Trophoblast cell (in vitro differentiated cells and primary cell): ENCODE results near the gene SPEG.

ENCODE experiments used
- DNase-seq, 2 donors: peaks; one replicate each; pipeline ENCODE4 v3.0.0-alpha.2; 2016
- H2AFZ ChIP-seq: 2 replicates; pipeline ENCODE4 v1.6.1; 2013; ENCODE audit warnings: low read length, moderate library complexity, mild to moderate bottlenecking; ENCODE audit not compliant: insufficient read depth, poor library complexity
- H2AK5ac ChIP-seq: 2 replicates; pipeline ENCODE4 v1.6.1; 2013; ENCODE audit warnings: mild to moderate bottlenecking, low read length
- H2BK120ac ChIP-seq: 2 replicates; pipeline ENCODE4 v1.6.1; 2013; ENCODE audit warnings: low read length, mild to moderate bottlenecking, moderate library complexity; ENCODE audit not compliant: insufficient read depth, poor library complexity
- H2BK12ac ChIP-seq: 2 replicates; pipeline ENCODE4 v1.6.1; 2013; ENCODE audit warnings: mild to moderate bottlenecking, low read length, moderate library complexity
- H2BK5ac ChIP-seq: 2 replicates; pipeline ENCODE4 v1.6.1; 2013; ENCODE audit warnings: low read length, low read depth, moderate library complexity, mild to moderate bottlenecking; ENCODE audit not compliant: poor library complexity
- H3K14ac ChIP-seq: 2 replicates; pipeline ENCODE4 v1.6.1; 2013; ENCODE audit warnings: mild to moderate bottlenecking, low read length
- H3K18ac ChIP-seq: 2 replicates; pipeline ENCODE4 v1.6.1; 2013; ENCODE audit warnings: mild to moderate bottlenecking, low read length
- H3K23ac ChIP-seq: 2 replicates; pipeline ENCODE4 v1.6.1; 2013; ENCODE audit warnings: low read length
- H3K27ac ChIP-seq: 2 replicates; pipeline ENCODE4 v1.5.1; 2013; ENCODE audit warnings: low read depth, mild to moderate bottlenecking, inconsistent platforms, low read length, moderate library complexity
- H3K27me3 ChIP-seq: 2 replicates; pipeline ENCODE4 v1.6.1; 2013; ENCODE audit warnings: inconsistent platforms, mild to moderate bottlenecking, low read length, moderate library complexity; ENCODE audit not compliant: insufficient read depth
- H3K36me3 ChIP-seq, 2 experiments: 1 replicate in 1 of 2; 2 replicates in 1 of 2; pipeline ENCODE4 v1.6.1; 2013; ENCODE audit warnings: low read length in 2 of 2, mild to moderate bottlenecking in 2 of 2, moderate library complexity in 1 of 2; ENCODE audit not compliant: insufficient read depth in 2 of 2, control insufficient read depth in 1 of 2
- H3K4ac ChIP-seq: 2 replicates; pipeline ENCODE4 v1.6.1; 2013; ENCODE audit warnings: low read depth, mild to moderate bottlenecking, low read length, moderate library complexity
- H3K4me1 ChIP-seq, 2 experiments: 1 replicate in 1 of 2; 2 replicates in 1 of 2; pipeline ENCODE4 v1.6.1; 2013; ENCODE audit warnings: low read length in 2 of 2, mild to moderate bottlenecking in 2 of 2, moderate library complexity in 1 of 2; ENCODE audit not compliant: insufficient read depth in 2 of 2, control insufficient read depth in 1 of 2
- H3K4me2 ChIP-seq: 2 replicates; pipeline ENCODE4 v1.6.1; 2013; ENCODE audit warnings: inconsistent platforms, mild to moderate bottlenecking, low read length, moderate library complexity
- H3K4me3 ChIP-seq: 2 replicates; pipeline ENCODE4 v1.5.1; 2013; ENCODE audit warnings: mild to moderate bottlenecking, low read depth, low read length, inconsistent platforms
- H3K79me1 ChIP-seq: one replicate; pipeline ENCODE4 v1.6.1; 2013; ENCODE audit warnings: low read length
- H3K79me2 ChIP-seq: 2 replicates; pipeline ENCODE4 v1.6.1; 2013; ENCODE audit warnings: low read length, mild to moderate bottlenecking; ENCODE audit not compliant: control insufficient read depth, insufficient read depth, poor library complexity
- H3K9ac ChIP-seq: 2 replicates; pipeline ENCODE4 v1.6.1; 2013; ENCODE audit warnings: mild to moderate bottlenecking, low read length
- H3K9me3 ChIP-seq: 2 replicates; pipeline ENCODE4 v1.6.1; 2013; ENCODE audit warnings: low read depth, mild to moderate bottlenecking, control low read depth, inconsistent platforms, low read length; ENCODE audit not compliant: insufficient read depth
- H4K12ac ChIP-seq: 2 replicates; pipeline ENCODE4 v1.6.1; 2013; ENCODE audit warnings: low read depth, mild to moderate bottlenecking, low read length, moderate library complexity
- H4K8ac ChIP-seq: 2 replicates; pipeline ENCODE4 v1.6.1; 2013; ENCODE audit warnings: low read depth, mild to moderate bottlenecking, low read length, moderate library complexity
- H4K91ac ChIP-seq: one replicate; pipeline ENCODE4 v1.6.1; 2013; ENCODE audit warnings: low read depth, mild to moderate bottlenecking, low read length, moderate library complexity
- WGBS: extraction: QIAGEN DNeasy Blood & Tissue Kit; methylation state at CpG from one replicate; pipeline ENCODE4 v1.1.7; 2013; ENCODE audit warnings: missing lambda C conversion rate; ENCODE audit not compliant: insufficient read length, insufficient coverage; ENCODE audit errors: extremely low coverage; 5-methylcytosine and 5-hydroxymethylcytosine counted together

SPEG gene

DNA sequence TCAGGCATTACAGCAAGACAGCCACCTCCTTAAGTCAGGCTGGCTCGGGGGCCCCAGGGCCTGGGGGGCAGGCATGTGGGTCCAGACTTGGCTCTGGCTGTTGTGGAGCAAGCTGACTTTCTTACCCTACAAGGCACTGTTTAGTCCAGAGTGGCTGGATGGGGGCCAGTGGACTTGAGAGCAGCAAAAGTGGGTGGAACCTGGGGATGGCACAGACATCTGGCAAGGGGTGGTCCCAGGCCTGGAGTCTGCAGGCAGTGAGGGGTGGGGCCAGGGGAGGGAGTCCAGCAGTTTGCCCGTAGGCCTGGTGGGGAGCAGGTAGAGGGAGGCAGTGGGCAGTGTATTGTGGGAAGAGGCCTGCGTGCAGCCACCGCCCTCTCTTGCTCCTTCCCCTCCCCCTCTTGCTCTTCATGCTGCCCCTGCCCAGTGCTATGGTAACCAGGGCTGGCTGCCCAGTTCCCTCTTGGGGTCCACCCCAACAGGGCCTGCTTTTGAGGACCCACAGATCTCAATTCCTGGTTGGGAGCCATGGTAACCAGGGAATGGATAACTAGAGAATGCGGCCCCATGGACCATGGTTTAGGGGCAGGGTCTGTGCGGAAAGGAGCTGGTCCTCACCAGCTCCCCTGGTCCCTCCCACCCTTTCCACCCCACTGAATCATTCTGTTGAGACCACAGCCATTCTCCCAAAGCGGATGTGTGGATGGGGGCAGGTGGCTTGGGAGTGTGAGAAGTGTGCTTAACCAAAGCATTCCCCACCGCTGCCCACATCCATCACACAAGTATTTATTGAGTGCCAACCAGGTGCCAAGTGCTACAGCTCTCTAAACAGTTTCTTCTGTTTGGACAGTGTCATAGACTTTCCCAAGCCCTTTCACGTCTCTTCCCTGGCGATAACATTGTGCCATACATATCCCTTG, 19.3 kb downstream of the SPEG start:
- no peaks in the 10 kb centered on the region for H3K9me3 ChIP-seq

DNA sequence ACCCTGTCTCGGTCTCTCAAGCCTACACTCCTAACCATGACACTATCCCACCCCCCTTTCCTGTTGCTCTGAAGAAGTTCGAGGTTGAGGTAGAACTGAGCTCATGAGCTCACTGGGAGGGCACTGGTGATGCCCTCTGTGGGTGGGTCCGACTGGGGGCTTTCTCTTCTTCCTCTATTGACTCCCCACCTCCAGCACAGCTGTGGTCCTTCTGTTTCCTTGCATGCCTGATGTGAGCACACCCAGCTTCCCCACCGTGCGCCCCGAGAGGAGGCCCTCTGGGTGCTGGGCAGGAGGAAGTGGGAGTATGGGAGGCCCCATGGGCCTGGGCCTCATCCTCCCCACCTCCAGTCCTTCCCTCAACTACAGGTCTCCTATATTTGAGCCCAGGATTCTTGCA, 20.9 kb downstream of the SPEG start:
- no peak overlapping the region for H2BK120ac ChIP-seq
- H4K12ac ChIP-seq = no peak overlapping the region
- no peak overlapping the region for H3K9ac ChIP-seq
- no peak overlapping the region for H3K18ac ChIP-seq
- peaks cover 33 to 36% of the 10 kb centered on the region in 2 experiments for H3K4me1 ChIP-seq
- no peak for DNase-seq
- H3K14ac ChIP-seq = no peak overlapping the region
- no peak overlapping the region for H2AFZ ChIP-seq
- no peaks in the 10 kb centered on the region for H3K79me2 ChIP-seq
- H3K23ac ChIP-seq = no peak overlapping the region
- WGBS = no CpG with 5 or more reads among the region's 6 CpGs
- H4K8ac ChIP-seq = no peak overlapping the region
- H3K4ac ChIP-seq = no peak overlapping the region
- no peak overlapping the region for H3K27ac ChIP-seq
- H3K4me2 ChIP-seq = no peak overlapping the region
- H3K9me3 ChIP-seq = no peaks in the 10 kb centered on the region
- no peak overlapping the region for H3K4me3 ChIP-seq
- no peak overlapping the region for H2AK5ac ChIP-seq
- peaks cover 20% of the 10 kb centered on the region for H3K79me1 ChIP-seq
- H3K27me3 ChIP-seq = no peaks in the 10 kb centered on the region
- H4K91ac ChIP-seq = no peak overlapping the region
- H3K36me3 ChIP-seq = no peaks in the 10 kb centered on the region
- no peak overlapping the region for H2BK5ac ChIP-seq
- H2BK12ac ChIP-seq = no peak overlapping the region

More for the DNA sequence above, 19.3 kb downstream of the SPEG start:
- Histone ChIP-seq H3K36me3 (no peaks in the 10 kb centered on the region), H3K23ac (no peak overlapping the region), H3K79me1 (peaks cover 13% of the 10 kb centered on the region), H3K18ac (peak overlapping the region; percentile 2), H3K27ac (peak overlapping the region; percentile 62), H3K79me2 (no peaks in the 10 kb centered on the region), H3K4ac (peak overlapping the region; percentile 4), H3K4me3 (no peak overlapping the region), H4K91ac (peak overlapping the region; percentile 83), H2BK120ac (peak overlapping the region; percentile 69), H3K4me1 (peaks cover 21 to 24% of the 10 kb centered on the region in 2 experiments), H2BK12ac (peak overlapping the region; percentile 34), H2BK5ac (no peak overlapping the region), H3K4me2 (no peak overlapping the region), H4K8ac (no peak overlapping the region), H4K12ac (no peak overlapping the region), H3K9ac (no peak overlapping the region), H3K27me3 (peaks cover 9% of the 10 kb centered on the region), H2AK5ac (peak overlapping the region; percentile 34), H2AFZ (no peak overlapping the region), H3K14ac (peak overlapping the region; percentile 12)
- WGBS = no CpG with 5 or more reads among the region's 10 CpGs
- no peak for DNase-seq

DNA sequence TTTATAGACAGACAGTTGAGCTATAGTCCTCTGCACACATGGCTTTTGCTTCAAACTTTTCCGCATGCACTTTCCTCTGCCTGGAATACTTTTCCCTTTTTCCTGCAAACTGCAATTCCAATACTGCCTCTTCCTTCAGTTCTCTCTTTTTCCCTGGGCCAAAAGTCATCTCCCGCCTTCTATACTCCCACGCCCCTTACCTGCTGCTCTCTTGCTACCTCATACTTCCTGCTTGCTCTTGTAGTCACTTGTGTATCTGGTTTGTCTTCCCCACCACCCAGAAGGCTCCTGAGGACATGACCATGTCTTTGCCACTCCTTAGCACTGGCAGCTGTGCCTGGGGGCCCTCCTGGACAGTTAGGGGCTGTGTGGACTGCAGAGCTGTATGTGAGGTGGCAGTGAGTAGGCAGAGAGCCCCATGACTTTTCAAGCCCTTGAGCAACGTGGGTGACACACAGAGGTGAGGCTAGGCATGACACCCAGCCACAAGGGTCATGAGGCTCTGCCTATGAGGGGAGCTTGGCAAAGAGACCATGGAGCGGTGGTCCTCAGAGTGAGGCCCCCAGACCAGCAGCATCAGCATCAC, 23.2 kb downstream of the SPEG start:
- Histone ChIP-seq H4K8ac (no peak overlapping the region), H3K9ac (no peak overlapping the region), H4K12ac (no peak overlapping the region), H3K18ac (no peak overlapping the region), H3K36me3 (peaks cover 2 to 4% of the 10 kb centered on the region in 2 experiments), H2BK120ac (no peak overlapping the region), H3K23ac (no peak overlapping the region), H3K4me2 (no peak overlapping the region), H3K14ac (peak overlapping the region; percentile 39), H2AK5ac (peak overlapping the region; percentile 15), H3K79me2 (no peaks in the 10 kb centered on the region), H3K27ac (no peak overlapping the region), H2BK12ac (no peak overlapping the region), H3K27me3 (no peaks in the 10 kb centered on the region), H3K4ac (no peak overlapping the region), H3K4me3 (no peak overlapping the region), H4K91ac (peak overlapping the region; percentile 32), H3K9me3 (no peaks in the 10 kb centered on the region), H3K4me1 (peaks cover 37 to 44% of the 10 kb centered on the region in 2 experiments), H2AFZ (no peak overlapping the region), H3K79me1 (peaks cover 28% of the 10 kb centered on the region), H2BK5ac (no peak overlapping the region)
- no CpG with 5 or more reads among the region's 5 CpGs for WGBS
- DNase-seq = no peak

DNA sequence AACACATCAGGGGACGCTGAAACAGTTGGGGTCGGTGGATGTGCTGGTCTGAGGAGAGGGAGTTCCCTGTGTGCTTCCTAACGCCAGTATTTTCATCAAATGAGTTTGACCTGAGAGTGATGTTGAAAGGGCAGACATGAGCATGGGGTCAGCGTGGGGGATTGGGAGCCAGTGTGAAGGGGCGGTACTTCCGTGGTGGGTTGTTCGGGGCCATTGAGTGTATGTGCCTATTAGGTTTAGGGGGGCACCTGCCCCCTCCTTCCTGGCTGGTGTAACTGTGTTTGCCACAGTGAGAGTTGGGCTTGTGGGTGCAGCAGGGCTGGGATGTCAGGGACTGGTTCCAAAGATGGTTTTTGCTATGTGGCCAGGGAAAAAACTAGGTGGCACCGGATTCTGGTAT, 24.4 kb downstream of the SPEG start:
- Histone ChIP-seq H3K36me3 (peaks cover 2 to 4% of the 10 kb centered on the region in 2 experiments), H3K23ac (no peak overlapping the region), H2BK12ac (no peak overlapping the region), H3K4me3 (no peak overlapping the region), H3K79me2 (no peaks in the 10 kb centered on the region), H2AFZ (no peak overlapping the region), H4K8ac (no peak overlapping the region), H3K14ac (no peak overlapping the region), H3K27me3 (no peaks in the 10 kb centered on the region), H3K27ac (no peak overlapping the region), H3K9ac (no peak overlapping the region), H3K4me2 (no peak overlapping the region), H3K4me1 (peaks cover 26 to 33% of the 10 kb centered on the region in 2 experiments), H2BK5ac (no peak overlapping the region), H3K4ac (no peak overlapping the region), H2BK120ac (no peak overlapping the region), H4K91ac (peak overlapping the region; percentile 20), H3K18ac (no peak overlapping the region), H3K79me1 (peaks cover 19% of the 10 kb centered on the region), H2AK5ac (no peak overlapping the region), H4K12ac (no peak overlapping the region), H3K9me3 (no peaks in the 10 kb centered on the region)
- WGBS = no CpG with 5 or more reads among the region's 8 CpGs
- DNase-seq = no peak
